Measurements from ENCODE around the gene SAP30BP.

GRCh38 chr17:75646638-75646992 is 20.5 kb upstream of the SAP30BP start:
- TF ChIP-seq CTCF (IDR thresholded peaks at IDR 0.05) (no peak), POLR2A (IDR thresholded peaks at IDR 0.05) (no peak)

Measured in Peyer's patch (tissue), 4 donors.